LNCaP clone FGC (cell line): ENCODE data around the gene SOCS1.

ENCODE experiments used
- DNase-seq: peaks from one replicate; pipeline ENCODE4 v3.0.0-alpha.2; 2011; ENCODE audit warnings: low read depth
- H3K4me3 ChIP-seq: 2 replicates; pipeline ENCODE4 v1.5.1; 2011; ENCODE audit warnings: mild to moderate bottlenecking, low read depth, low read length, control low read depth
- TF ChIP-seq, protein P1 (sequence below): IDR thresholded peaks from 2 replicates; pipeline ENCODE4 v1.5.1; 2012; ENCODE audit warnings: mild to moderate bottlenecking; ENCODE audit not compliant: control insufficient read depth, insufficient read depth; ENCODE audit errors: extremely low read depth

Gene SOCS1

DNA sequence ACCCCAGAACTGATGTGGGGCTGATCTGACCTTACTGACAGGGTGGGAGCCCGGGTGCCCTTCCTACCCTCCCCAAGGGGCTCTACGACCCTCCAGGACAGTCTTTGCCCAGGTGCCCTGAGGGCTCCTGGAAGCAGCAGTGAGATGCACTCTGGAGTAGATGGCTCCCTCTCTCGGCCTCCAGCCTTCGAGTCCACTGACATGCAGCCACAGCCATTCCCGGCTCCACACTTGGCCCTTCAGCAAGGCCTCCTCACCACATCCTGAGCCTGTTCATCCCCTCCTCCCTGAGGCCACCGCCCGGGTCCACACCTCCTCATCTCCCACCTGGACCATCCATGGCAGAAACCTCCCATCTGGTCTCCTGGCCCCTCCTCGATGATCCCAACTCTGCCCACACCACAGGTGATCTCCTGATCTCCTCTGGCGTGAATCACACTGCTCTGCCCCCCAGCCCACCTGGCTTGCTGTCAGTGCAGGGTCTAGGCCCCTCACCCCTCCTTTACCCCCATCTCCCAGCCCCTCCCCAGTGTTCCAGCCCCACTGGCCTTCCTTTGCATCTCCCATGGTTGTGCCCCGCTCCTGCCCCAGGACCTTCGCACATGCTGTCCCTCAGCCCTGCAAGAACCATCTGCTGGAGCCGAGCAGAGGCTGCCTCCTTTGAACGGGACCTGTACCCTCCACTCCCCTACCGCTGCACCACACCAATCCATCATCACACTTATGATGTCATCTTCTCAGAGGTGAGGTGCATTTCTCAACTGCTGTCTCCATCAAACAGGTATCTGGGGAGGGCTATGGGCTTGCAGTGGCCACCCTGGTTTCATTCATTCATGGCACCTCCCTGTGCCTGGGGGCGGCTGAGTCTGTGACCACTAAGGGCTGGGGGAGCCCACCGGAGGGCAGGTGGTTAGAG lies 44.7 kb downstream of the SOCS1 start:
- TF ChIP-seq, protein P1, sequence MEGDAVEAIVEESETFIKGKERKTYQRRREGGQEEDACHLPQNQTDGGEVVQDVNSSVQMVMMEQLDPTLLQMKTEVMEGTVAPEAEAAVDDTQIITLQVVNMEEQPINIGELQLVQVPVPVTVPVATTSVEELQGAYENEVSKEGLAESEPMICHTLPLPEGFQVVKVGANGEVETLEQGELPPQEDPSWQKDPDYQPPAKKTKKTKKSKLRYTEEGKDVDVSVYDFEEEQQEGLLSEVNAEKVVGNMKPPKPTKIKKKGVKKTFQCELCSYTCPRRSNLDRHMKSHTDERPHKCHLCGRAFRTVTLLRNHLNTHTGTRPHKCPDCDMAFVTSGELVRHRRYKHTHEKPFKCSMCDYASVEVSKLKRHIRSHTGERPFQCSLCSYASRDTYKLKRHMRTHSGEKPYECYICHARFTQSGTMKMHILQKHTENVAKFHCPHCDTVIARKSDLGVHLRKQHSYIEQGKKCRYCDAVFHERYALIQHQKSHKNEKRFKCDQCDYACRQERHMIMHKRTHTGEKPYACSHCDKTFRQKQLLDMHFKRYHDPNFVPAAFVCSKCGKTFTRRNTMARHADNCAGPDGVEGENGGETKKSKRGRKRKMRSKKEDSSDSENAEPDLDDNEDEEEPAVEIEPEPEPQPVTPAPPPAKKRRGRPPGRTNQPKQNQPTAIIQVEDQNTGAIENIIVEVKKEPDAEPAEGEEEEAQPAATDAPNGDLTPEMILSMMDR = 0 out of 2 replicates have a peak, but pooled peaks have one; percentile 27
- no peak for DNase-seq
- no peak overlapping the region for H3K4me3 ChIP-seq

DNA sequence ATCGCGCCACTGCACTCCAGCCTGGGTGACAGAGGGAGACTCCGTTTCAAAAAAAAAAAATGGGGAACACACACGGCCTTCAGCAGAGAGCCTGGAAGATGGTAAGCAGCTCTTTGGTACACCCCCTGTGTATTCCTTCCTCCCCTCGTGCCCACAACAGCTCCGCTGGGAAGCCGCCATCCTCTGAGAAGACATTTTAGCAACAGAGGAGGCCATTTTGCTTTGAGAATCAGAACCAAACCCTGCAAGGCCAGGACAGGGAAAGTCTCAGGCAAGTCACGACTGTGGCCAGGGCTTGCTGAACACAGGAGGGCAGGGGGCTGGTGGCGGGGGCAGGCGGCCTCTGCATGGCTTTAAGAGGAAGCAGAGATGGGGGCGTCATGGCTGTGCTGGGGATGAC lies 45.7 kb downstream of the SOCS1 start:
- no peak for DNase-seq
- no peak overlapping the region for H3K4me3 ChIP-seq
- TF ChIP-seq, protein P1 = no peak

DNA sequence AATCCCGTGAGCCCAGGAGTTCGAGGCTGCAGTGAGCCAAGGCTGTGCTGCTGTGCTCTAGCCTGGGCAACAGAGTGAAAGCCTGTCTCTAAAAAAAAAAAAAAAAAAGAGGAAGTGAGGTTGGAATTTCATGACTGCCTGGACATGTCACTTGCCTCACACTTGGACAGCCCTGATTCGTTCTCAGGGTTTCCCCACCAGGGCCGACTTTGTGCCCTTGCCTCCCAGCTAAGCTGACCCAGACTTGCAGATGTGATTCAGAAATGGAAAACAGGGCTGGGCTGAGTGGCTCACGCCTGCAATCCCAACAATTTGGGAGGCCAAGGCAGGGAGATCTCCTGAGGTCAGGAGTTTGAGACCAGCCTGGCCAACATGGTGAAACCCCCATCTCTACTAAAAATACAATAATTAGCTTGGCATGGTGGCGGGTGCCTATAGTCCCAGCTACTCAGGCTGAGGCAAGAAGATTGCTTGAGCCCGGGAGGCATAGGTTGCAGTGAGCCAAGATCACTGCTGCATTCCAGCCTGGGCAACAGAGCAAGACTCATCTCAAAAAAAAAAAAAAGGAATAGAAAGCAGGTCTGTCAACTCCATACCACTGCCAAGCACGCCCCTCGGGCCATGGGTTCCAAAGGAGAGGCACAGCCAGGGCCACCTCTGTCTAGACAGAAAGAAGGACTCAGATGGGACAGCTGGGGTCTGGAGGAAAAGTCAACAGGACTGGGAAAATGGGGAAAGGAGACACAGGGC lies 46.9 kb downstream of the SOCS1 start:
- no peak for DNase-seq
- no peak overlapping the region for H3K4me3 ChIP-seq
- TF ChIP-seq, protein P1 = no peak

DNA sequence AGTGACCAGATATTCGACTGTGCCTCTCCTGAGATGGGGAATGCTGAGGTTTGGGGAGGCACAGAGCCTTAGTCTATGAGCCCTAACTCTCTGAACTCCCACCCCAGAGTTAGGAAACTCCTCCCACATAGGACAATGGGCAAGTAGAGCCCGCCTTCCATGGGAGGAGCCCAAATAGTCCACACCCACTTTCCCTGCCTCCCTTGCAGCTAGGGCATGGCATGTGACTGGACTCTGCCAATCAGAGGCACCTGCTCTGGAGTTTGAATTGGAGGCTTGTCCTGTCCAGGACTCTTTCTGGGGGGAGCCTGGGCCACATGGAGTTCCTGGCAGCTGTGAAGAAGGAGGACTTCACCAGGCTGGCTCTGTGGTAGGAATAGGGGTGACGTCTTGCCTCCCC lies 48.4 kb downstream of the SOCS1 start:
- TF ChIP-seq, protein P1 = no peak
- no peak for DNase-seq
- no peak overlapping the region for H3K4me3 ChIP-seq

DNA sequence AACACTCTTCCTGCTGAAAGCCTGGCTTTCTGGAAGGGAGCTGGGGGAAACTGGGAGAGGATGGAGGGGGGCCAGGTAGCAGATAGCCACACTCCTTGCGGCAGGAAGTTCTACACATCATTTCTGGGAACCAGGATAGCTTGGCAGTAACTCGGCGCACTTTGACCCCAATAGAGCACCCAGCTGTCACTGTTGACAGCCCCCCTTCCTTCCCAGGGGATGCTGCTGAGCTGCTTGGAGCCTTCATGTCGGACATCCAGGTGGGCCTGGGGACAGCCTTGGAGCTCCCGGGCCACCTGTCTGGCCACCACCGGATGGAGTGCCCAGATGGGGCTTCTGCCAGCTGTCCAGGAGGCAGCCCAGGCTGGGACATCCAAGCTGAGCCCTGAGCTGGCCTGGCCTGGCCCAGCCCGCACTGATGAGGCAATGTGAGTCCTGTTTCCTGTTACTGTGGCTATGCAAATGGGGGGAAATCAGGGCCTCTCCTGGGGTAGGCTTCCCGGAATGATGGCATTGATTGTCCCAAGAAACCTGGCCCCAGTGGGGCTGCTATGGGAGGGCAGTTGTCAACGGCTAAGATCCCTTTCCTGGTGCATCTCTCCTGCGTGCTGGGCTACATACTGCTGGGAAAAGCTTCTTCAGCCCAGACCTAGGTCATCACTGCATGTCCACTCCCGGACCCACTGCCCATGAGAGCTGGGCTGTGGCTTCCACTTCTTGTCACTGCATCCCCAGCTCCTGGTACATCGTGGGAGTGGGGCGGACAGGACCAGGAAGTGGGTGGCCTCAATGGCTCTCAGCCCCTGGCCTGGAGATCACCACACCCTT lies 50.0 kb downstream of the SOCS1 start:
- no peak overlapping the region for H3K4me3 ChIP-seq
- no peak for DNase-seq

More for the DNA sequence above, 50.0 kb downstream of the SOCS1 start:
- TF ChIP-seq, protein P1 = no peak
